Measurements from ENCODE around the gene MRI1. TPM values are rescaled to one million over a fixed set of nuclear protein-coding genes. Genes with fewer than 3 reads are reported as not detected.
A peak's percentile ranks its signal among the peaks of the same experiment; 100 is the strongest.
"Not testable (repeated sequence)": the region's sequence is repeated elsewhere in the genome, so short reads cannot be mapped to it uniquely, and the experiment has no call there.

Gene MRI1
- total RNA-seq, 3 donors from 2014 or later: 24.2 to 32.4 (median 28.7) TPM

DNA sequence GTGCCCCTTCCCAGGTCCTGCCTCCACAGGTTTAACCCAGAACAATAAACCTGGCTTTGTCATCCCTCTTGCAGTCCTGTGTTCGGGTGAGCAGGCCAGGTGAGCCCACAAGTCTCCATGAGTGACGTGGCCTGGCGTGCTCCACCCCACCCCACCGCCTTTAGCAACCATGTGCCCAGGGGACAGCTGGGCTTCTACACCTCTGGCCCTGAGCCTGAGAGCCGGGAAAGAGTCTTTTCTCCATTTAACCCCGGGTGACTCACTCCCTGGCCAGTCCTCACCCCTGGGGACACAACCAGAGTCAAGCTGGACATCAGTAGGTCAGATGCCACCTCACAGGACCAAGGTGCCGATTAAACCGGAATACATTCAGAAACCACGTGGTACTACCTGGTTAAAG lies 14.1 kb downstream of the MRI1 start:
- TF ChIP-seq, protein P1, sequence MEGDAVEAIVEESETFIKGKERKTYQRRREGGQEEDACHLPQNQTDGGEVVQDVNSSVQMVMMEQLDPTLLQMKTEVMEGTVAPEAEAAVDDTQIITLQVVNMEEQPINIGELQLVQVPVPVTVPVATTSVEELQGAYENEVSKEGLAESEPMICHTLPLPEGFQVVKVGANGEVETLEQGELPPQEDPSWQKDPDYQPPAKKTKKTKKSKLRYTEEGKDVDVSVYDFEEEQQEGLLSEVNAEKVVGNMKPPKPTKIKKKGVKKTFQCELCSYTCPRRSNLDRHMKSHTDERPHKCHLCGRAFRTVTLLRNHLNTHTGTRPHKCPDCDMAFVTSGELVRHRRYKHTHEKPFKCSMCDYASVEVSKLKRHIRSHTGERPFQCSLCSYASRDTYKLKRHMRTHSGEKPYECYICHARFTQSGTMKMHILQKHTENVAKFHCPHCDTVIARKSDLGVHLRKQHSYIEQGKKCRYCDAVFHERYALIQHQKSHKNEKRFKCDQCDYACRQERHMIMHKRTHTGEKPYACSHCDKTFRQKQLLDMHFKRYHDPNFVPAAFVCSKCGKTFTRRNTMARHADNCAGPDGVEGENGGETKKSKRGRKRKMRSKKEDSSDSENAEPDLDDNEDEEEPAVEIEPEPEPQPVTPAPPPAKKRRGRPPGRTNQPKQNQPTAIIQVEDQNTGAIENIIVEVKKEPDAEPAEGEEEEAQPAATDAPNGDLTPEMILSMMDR (IDR thresholded peaks at IDR 0.05): no peak
- Histone ChIP-seq H3K9me3 (no peaks in the 10 kb centered on the region), H3K36me3 (ENCODE audit: low read depth) (peaks cover 6% of the 10 kb centered on the region), H3K4me3 (no peak overlapping the region), H3K4me1 (ENCODE audit: low read depth) (peaks cover 23% of the 10 kb centered on the region)
- intact Hi-C loops (cut with DNase I, micrococcal nuclease): no loop called here
- DNase-seq (no peak), ATAC-seq (no peak)

DNA sequence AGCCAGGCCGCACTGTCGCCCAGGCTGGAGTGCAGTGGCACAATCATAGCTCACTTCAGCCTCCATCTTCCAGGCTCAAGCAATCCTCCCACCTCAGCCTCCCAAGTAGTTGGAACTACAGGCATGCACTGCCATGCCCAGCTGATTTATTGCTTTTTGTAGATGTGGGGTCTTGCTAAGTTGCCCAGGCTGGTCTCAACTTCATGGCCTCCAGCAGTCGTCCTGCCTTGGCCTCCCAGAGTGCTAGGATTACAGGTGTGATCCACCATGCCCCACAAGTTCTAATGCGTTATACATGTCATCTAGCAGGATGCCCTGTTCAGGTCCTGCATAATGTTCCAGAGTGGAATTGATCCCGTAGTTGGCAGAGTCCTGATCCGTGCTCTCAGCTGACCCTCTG lies 14.5 kb downstream of the MRI1 start:
- DNase-seq: no peak
- H3K9me3 ChIP-seq: no peaks in the 10 kb centered on the region
- H3K4me3 ChIP-seq: no peak overlapping the region
- peaks cover 22% of the 10 kb centered on the region for H3K4me1 ChIP-seq (ENCODE audit: low read depth)
- no peak for ATAC-seq
- TF ChIP-seq, protein P1 (IDR thresholded peaks at IDR 0.05): no peak
- H3K36me3 ChIP-seq (ENCODE audit: low read depth): peaks cover 6% of the 10 kb centered on the region
- intact Hi-C loops (cut with DNase I, micrococcal nuclease): no loop called here

DNA sequence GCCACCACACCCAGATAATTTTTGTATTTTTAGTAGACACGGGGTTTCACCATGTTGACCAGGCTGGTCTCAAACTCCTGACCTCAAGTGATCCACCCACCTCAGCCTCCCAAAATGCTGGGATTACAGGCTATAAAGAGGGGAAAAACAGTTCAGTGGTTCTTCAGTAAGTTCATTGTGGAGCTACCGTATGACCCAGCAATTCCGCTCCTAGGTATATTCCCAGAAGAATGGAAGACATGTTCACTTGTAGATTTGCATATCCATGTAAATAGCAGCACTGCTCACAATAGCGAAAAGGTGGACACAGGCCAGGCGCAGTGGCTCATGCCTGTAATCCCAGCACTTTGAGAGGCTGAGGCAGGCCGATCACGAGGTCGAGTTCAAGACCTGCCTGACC lies 15.5 kb downstream of the MRI1 start:
- not testable (repeated sequence) for H3K4me3 ChIP-seq; H3K36me3 ChIP-seq (ENCODE audit: low read depth); H3K9me3 ChIP-seq; DNase-seq; ATAC-seq
- H3K4me1 ChIP-seq (ENCODE audit: low read depth): peaks cover 22% of the 10 kb centered on the region
- intact Hi-C loops (cut with DNase I, micrococcal nuclease): loop anchor here in 1 of 2 donors (5.0 kb wide), 1 partner anchor 83 kb away; no protein-coding TSS in a partner anchor

DNA sequence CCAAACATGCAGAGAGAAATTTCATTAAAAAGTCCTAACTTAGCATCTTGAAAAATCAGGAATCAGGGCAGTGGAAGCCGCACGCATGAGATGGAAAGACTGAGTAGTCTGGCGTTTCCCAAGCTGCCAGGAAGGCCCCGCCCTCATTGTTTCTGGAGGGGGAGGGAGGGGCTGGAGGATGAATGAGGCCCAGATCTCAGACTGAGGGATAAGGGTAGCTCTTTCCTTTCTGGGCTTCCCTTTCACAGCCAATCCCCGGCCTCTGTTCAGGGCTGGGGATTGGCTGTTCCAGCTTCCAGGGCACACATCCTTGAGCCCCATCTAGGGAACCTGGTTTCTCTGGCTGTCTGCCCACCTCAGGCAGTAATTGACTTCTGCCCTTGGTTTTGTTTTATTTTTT lies 17.2 kb downstream of the MRI1 start:
- H3K4me1 ChIP-seq (ENCODE audit: low read depth): peaks cover 19% of the 10 kb centered on the region
- H3K9me3 ChIP-seq: no peaks in the 10 kb centered on the region
- TF ChIP-seq, protein P1 (IDR thresholded peaks at IDR 0.05): no peak
- no peak overlapping the region for H3K4me3 ChIP-seq
- DNase-seq (peak in 2 of 3 donors; percentile 64 to 77), ATAC-seq (peak; percentile 66)
- intact Hi-C loops (cut with DNase I, micrococcal nuclease): loop anchor here in 1 of 2 donors (5.0 kb wide), 1 partner anchor 81 kb away; no protein-coding TSS in a partner anchor
- peaks cover 6% of the 10 kb centered on the region for H3K36me3 ChIP-seq (ENCODE audit: low read depth)

GRCh38 chr19:13782537-13782936 lies 18.2 kb downstream of the MRI1 start:
- DNase-seq (no peak), ATAC-seq (peak; percentile 26)
- H3K9me3 ChIP-seq: no peaks in the 10 kb centered on the region
- H3K4me1 ChIP-seq (ENCODE audit: low read depth): peaks cover 19% of the 10 kb centered on the region
- TF ChIP-seq, protein P1 (IDR thresholded peaks at IDR 0.05): no peak
- peaks cover 6% of the 10 kb centered on the region for H3K36me3 ChIP-seq (ENCODE audit: low read depth)
- no peak overlapping the region for H3K4me3 ChIP-seq
- intact Hi-C loops (cut with DNase I, micrococcal nuclease): loop anchor here in 1 of 2 donors (5.0 kb wide), 1 partner anchor 80 kb away; no protein-coding TSS in a partner anchor

DNA sequence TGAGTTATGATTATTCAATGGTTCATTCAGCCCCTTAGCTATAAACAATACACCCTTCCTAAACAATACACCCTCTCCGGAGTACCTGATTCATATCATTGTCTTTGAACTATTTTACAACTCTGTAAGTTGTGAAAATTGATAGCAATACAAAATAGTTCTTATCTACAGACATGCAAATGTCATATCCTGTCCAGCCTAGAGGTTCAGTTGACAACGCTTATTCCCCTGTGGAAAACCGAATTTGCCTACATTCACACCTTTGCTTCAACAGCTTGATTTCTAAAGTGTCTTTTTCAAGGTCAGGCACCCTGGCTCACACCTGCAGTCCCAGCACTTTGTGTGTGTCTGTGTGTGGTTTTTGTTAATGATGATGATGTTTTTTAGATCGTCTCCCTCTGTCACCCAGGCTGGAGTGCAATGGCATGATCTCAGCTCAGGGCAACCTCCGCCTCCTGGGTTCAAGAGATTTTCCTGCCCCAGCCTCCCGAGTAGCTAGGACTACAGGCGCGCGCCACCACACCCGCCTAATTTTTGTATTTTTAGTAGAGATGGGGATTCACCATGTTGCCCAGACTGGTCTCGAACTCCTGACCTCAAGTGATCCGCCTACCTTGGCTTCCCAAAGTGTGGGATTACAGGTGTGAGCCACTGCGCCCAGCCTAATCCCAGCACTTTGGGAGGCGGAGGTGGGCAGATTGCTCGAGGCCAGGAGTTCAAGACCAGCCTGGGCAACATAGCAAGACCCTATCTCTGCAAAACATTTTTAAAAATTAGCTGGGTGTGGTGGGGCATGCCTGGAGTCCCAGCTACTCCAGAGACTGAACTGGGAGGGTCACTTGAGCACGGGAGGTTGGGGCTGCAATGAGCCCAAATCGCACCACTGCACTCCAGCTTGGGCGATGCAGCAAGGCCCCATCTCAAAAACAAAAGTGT lies 19.5 kb downstream of the MRI1 start:
- ATAC-seq: peak; percentile 50
- H3K4me3 ChIP-seq: no peak overlapping the region
- no peaks in the 10 kb centered on the region for H3K9me3 ChIP-seq
- no peaks in the 10 kb centered on the region for H3K36me3 ChIP-seq (ENCODE audit: low read depth)
- H3K4me1 ChIP-seq (ENCODE audit: low read depth): peaks cover 19% of the 10 kb centered on the region
- intact Hi-C loops (cut with DNase I, micrococcal nuclease): loop anchor here in 1 of 2 donors (5.0 kb wide), 1 partner anchor 78 kb away; no protein-coding TSS in a partner anchor
- TF ChIP-seq, protein P1 (IDR thresholded peaks at IDR 0.05): no peak
- no peak for DNase-seq
